CD4-positive, alpha-beta T cell treated with Interleukin-15 for 4 hours (primary cell): Measurements from ENCODE around the gene RAB34.

Experiments
- DNase-seq: peaks from one replicate; pipeline ENCODE4 v3.0.0-alpha.2; 2020; ENCODE audit warnings: low spot score

Gene RAB34

GRCh38 chr17:28675490-28675889 is 42.2 kb downstream of the RAB34 start:
- no peak for DNase-seq

- DNase-seq, result no peak
Measured at GRCh38 chr17:28669918-28670317, 47.8 kb downstream of the RAB34 start.

DNA sequence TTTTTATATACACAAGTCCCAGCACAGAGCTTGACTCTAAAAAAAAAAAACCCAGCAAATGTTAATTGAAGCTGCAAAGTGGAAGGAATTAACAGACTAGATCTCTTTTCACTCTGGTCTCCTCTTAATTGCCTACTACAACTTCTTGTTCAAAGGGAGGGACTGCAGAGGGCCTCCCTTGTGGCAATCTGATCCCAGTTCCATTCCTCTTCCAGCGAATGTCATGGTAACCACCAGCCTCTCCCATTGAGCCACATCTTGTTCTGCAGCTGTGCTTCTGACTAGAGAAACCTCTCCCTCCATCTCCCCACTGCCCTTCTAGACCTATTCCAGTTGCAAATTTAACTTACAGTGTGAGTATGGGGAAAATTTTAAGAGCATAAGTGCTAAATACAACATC is 49.8 kb downstream of the RAB34 start:
- no peak for DNase-seq

DNA sequence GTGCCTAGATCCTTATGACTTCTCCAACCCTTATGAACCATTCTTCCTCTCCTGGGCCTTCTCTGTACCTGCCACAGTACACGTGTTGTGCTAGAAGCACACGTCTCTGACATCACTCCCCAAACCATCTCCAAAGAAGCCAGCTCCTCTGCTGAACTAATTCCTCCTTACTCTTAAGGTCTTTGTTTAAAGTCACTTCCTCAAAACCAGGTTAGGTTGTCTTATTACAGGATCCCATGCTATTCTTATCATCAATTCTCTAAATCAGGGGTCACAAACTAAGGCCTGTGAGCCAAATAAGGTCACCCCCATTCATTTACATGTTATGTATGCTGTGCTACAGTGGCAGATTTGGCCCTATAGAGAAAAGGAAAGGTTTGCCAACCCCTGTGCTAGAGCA is 51.7 kb downstream of the RAB34 start:
- DNase-seq, result no peak
